GM21529 (cell line): ENCODE results near the gene TRABD.

ENCODE experiments used
- ATAC-seq: cut with Tn5 transposase; IDR thresholded peaks from one replicate; pipeline ENCODE4 v1.9.1; 2021; ENCODE audit not compliant: unreplicated experiment

TRABD gene

GRCh38 chr22:50173311-50173982 is 12.3 kb upstream of the TRABD start:
- ATAC-seq, result no peak

GRCh38 chr22:50173983-50174355 is 11.7 kb upstream of the TRABD start:
- ATAC-seq, result no peak

GRCh38 chr22:50174382-50175190 is 11.1 kb upstream of the TRABD start:
- no peak for ATAC-seq

- no peak for ATAC-seq
These were observed 10.6 kb upstream of the TRABD start for GRCh38 chr22:50175191-50175461.

- ATAC-seq, result no peak
These were observed 9.5 kb upstream of the TRABD start for GRCh38 chr22:50175921-50176849.

- ATAC-seq, result no peak
These were observed 8.7 kb upstream of the TRABD start for GRCh38 chr22:50176850-50177536.

- ATAC-seq, result no peak
These were observed 7.9 kb upstream of the TRABD start for GRCh38 chr22:50177537-50178470.

GRCh38 chr22:50178471-50178864 is 7.2 kb upstream of the TRABD start:
- ATAC-seq, result no peak

- no peak for ATAC-seq
These were observed 6.5 kb upstream of the TRABD start for GRCh38 chr22:50178871-50179869.

GRCh38 chr22:50179937-50180726 is 5.6 kb upstream of the TRABD start:
- no peak for ATAC-seq

GRCh38 chr22:50180727-50181521 is 4.8 kb upstream of the TRABD start:
- no peak for ATAC-seq

GRCh38 chr22:50182176-50183081 is 3.3 kb upstream of the TRABD start:
- ATAC-seq, result no peak

GRCh38 chr22:50183141-50183971 is 2.4 kb upstream of the TRABD start:
- ATAC-seq, result no peak

- ATAC-seq, result no peak
These were observed 1.5 kb upstream of the TRABD start for GRCh38 chr22:50184004-50184901.
